Measurements from ENCODE around the gene NRXN3.

The NRXN3 gene

DNA sequence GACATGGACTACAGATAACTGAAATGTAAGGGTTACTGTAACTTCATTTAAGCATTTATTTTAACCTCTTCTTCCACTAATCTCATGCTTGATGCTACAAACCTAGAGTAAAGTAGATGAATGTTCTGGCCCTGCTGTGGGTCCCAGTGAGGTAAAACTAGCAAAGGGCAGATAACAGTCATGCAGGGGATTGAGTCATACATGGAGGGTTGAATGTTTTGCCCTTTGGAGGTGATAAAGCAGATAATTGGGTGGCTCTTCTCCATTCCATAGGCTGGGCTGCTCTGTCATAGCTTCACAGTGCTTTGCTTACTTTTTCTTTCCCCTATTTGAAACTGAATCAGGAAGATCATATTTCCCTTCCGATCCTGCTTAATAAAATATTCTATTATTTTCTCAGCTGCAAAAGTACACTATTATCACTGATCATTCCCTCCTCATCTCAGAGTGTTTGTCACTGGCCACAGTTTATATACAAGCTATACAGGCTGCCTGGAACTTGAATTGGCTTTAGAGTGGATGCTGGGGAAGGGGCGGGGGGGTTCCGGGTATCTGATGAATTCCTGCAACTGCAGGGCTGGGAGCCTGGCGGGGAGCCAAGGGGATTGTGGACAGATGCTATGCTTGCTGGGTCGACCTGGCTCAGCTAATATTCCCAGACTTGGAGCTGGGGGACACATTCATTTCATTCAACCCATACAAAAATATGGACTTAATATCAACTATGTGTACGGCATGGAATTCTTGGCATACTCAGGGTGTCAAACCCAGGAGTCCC, 235.1 kb downstream of the NRXN3 start:
- no peak overlapping the region for H3K9ac ChIP-seq (ENCODE audit: low read length)
- H3K9me2 ChIP-seq (ENCODE audit: low read depth, low read length) = no peaks in the 10 kb centered on the region
- H3K36me3 ChIP-seq (ENCODE audit: insufficient read depth, low read length) = no peaks in the 10 kb centered on the region
- no peak overlapping the region for H2AFZ ChIP-seq (ENCODE audit: low read length)
- no peak overlapping the region for H3K4me2 ChIP-seq (ENCODE audit: low read length)
- no peaks in the 10 kb centered on the region for H3K79me2 ChIP-seq (ENCODE audit: insufficient read depth, low read length)
- no peaks in the 10 kb centered on the region for H3F3A ChIP-seq (ENCODE audit: insufficient read depth, low read length)
- no peaks in the 10 kb centered on the region for H3K4me1 ChIP-seq (ENCODE audit: insufficient read depth, low read length, severe bottlenecking)
- no peak overlapping the region for H3K27ac ChIP-seq (ENCODE audit: low read depth, low read length, poor library complexity, severe bottlenecking)
- no peak overlapping the region for H3K4me3 ChIP-seq (ENCODE audit: low read depth, low read length, poor library complexity, severe bottlenecking)
- TF ChIP-seq EZH2 (IDR thresholded peaks at IDR 0.05; ENCODE audit: borderline replicate concordance, low read length) = no peak
- TF ChIP-seq, protein P1, sequence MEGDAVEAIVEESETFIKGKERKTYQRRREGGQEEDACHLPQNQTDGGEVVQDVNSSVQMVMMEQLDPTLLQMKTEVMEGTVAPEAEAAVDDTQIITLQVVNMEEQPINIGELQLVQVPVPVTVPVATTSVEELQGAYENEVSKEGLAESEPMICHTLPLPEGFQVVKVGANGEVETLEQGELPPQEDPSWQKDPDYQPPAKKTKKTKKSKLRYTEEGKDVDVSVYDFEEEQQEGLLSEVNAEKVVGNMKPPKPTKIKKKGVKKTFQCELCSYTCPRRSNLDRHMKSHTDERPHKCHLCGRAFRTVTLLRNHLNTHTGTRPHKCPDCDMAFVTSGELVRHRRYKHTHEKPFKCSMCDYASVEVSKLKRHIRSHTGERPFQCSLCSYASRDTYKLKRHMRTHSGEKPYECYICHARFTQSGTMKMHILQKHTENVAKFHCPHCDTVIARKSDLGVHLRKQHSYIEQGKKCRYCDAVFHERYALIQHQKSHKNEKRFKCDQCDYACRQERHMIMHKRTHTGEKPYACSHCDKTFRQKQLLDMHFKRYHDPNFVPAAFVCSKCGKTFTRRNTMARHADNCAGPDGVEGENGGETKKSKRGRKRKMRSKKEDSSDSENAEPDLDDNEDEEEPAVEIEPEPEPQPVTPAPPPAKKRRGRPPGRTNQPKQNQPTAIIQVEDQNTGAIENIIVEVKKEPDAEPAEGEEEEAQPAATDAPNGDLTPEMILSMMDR (IDR thresholded peaks at IDR 0.05; ENCODE audit: low read length) = no peak
- no peaks in the 10 kb centered on the region for H4K20me1 ChIP-seq (ENCODE audit: insufficient read depth, low read length)
- no peaks in the 10 kb centered on the region for H3K9me3 ChIP-seq (ENCODE audit: low read length)
- no peaks in the 10 kb centered on the region for H3K27me3 ChIP-seq (ENCODE audit: insufficient read depth, low read length)

DNA sequence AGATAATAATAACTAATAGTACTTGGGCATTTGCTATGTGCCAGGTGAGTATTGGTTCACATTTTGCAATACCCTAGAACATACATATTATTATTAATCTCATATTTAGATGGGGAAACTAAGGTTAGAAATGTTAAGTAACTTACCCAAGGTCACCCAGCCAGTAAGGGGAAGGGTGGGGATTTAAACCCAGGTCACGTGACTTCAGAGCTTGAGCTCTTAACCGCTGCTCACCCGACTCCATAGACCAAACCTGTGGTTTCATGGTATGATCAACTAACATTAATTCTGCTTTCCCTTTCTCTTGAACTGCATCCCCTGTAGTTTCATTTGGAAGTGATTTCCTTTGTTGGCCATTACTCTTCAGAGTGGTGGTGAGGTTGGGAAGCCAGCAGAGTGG, 242.3 kb downstream of the NRXN3 start:
- Histone ChIP-seq H3K9ac (ENCODE audit: low read length) (no peak overlapping the region), H3K79me2 (ENCODE audit: insufficient read depth, low read length) (no peaks in the 10 kb centered on the region), H3K27me3 (ENCODE audit: insufficient read depth, low read length) (no peaks in the 10 kb centered on the region), H2AFZ (ENCODE audit: low read length) (no peak overlapping the region), H3K9me2 (ENCODE audit: low read depth, low read length) (no peaks in the 10 kb centered on the region), H3K4me3 (ENCODE audit: low read depth, low read length, poor library complexity, severe bottlenecking) (no peak overlapping the region), H3K9me3 (ENCODE audit: low read length) (no peaks in the 10 kb centered on the region), H3K4me2 (ENCODE audit: low read length) (no peak overlapping the region), H3F3A (ENCODE audit: insufficient read depth, low read length) (no peaks in the 10 kb centered on the region), H3K36me3 (ENCODE audit: insufficient read depth, low read length) (no peaks in the 10 kb centered on the region), H3K27ac (ENCODE audit: low read depth, low read length, poor library complexity, severe bottlenecking) (no peak overlapping the region), H3K4me1 (ENCODE audit: insufficient read depth, low read length, severe bottlenecking) (no peaks in the 10 kb centered on the region), H4K20me1 (ENCODE audit: insufficient read depth, low read length) (no peaks in the 10 kb centered on the region)
- TF ChIP-seq, protein P1 (IDR thresholded peaks at IDR 0.05; ENCODE audit: low read length) = no peak
- no peak for TF ChIP-seq EZH2 (IDR thresholded peaks at IDR 0.05; ENCODE audit: borderline replicate concordance, low read length)

DNA sequence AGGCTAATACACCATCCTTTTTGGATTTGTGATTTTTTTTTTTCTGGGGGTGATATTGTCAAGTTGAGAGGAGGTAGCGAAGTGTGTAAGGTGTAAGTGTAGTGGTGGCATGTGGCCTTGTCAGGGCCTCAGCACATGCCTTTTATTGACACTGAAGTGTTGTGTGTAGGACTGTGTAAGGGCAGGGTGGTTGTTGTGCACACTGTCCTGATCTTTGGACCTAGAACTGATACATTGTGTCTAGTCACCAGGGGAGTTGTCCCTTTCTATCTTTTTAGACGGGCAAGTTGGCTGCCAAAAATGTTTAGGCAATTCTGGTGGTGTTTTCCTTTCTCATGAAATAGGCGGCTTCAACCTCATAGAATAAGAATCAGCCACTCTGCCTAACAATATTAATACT, 244.0 kb downstream of the NRXN3 start:
- Histone ChIP-seq H3K4me3 (ENCODE audit: low read depth, low read length, poor library complexity, severe bottlenecking) (no peak overlapping the region), H3K79me2 (ENCODE audit: insufficient read depth, low read length) (no peaks in the 10 kb centered on the region), H2AFZ (ENCODE audit: low read length) (no peak overlapping the region), H3K9me2 (ENCODE audit: low read depth, low read length) (no peaks in the 10 kb centered on the region), H3K9ac (ENCODE audit: low read length) (no peak overlapping the region), H3K9me3 (ENCODE audit: low read length) (no peaks in the 10 kb centered on the region), H3F3A (ENCODE audit: insufficient read depth, low read length) (no peaks in the 10 kb centered on the region), H3K27ac (ENCODE audit: low read depth, low read length, poor library complexity, severe bottlenecking) (no peak overlapping the region), H3K4me1 (ENCODE audit: insufficient read depth, low read length, severe bottlenecking) (no peaks in the 10 kb centered on the region), H3K36me3 (ENCODE audit: insufficient read depth, low read length) (no peaks in the 10 kb centered on the region), H3K27me3 (ENCODE audit: insufficient read depth, low read length) (no peaks in the 10 kb centered on the region), H4K20me1 (ENCODE audit: insufficient read depth, low read length) (no peaks in the 10 kb centered on the region), H3K4me2 (ENCODE audit: low read length) (no peak overlapping the region)
- TF ChIP-seq, protein P1 (IDR thresholded peaks at IDR 0.05; ENCODE audit: low read length) = no peak
- TF ChIP-seq EZH2 (IDR thresholded peaks at IDR 0.05; ENCODE audit: borderline replicate concordance, low read length) = no peak

Measured in OCI-LY1 (cell line).